Astrocyte of the spinal cord (primary cell): ENCODE data around the gene TEKT2.
A peak's percentile ranks its signal among the peaks of the same experiment; 100 is the strongest.

Source experiments
- DNase-seq: peaks from one replicate; pipeline ENCODE4 v3.0.0; 2011; ENCODE audit warnings: low read depth, low spot score
- H3K4me3 ChIP-seq: 2 replicates; pipeline ENCODE4 v1.5.1; 2011; ENCODE audit warnings: low read depth, mild to moderate bottlenecking, low read length, moderate library complexity
- CTCF ChIP-seq: IDR thresholded peaks from 2 replicates; pipeline ENCODE4 v1.5.1; 2012; ENCODE audit warnings: low read depth, mild to moderate bottlenecking, low read length, inconsistent platforms
- in situ Hi-C: cut with HindIII; loops from 2 replicates; pipeline ENCODE4 v1.10.0; 2017; ENCODE audit warnings: low sequenced_read_pairs

Gene TEKT2

DNA sequence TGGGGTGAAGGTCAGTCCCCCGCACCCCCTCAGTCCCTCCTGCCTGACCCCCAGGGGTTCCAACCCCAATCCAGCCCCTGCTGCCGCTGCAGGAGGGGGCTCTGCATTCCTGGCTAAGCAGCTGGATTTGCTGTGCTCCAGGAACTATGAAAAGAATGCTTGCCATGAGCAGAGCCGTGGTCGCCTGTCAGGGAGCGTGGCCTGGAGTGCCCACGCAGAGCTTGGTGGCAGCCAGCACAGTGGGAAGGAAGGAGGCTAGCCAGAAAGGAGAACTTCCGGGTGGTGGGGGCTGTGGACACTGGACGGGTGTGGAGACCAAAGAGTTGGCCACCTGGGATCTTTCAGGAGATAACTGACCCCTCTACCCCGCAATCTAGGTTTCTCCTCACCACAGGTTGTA lies 35.6 kb downstream of the TEKT2 start:
- DNase-seq, result no peak
- H3K4me3 ChIP-seq, result no peak overlapping the region
- no peak for TF ChIP-seq CTCF
- in situ Hi-C loops, result no loop called here

DNA sequence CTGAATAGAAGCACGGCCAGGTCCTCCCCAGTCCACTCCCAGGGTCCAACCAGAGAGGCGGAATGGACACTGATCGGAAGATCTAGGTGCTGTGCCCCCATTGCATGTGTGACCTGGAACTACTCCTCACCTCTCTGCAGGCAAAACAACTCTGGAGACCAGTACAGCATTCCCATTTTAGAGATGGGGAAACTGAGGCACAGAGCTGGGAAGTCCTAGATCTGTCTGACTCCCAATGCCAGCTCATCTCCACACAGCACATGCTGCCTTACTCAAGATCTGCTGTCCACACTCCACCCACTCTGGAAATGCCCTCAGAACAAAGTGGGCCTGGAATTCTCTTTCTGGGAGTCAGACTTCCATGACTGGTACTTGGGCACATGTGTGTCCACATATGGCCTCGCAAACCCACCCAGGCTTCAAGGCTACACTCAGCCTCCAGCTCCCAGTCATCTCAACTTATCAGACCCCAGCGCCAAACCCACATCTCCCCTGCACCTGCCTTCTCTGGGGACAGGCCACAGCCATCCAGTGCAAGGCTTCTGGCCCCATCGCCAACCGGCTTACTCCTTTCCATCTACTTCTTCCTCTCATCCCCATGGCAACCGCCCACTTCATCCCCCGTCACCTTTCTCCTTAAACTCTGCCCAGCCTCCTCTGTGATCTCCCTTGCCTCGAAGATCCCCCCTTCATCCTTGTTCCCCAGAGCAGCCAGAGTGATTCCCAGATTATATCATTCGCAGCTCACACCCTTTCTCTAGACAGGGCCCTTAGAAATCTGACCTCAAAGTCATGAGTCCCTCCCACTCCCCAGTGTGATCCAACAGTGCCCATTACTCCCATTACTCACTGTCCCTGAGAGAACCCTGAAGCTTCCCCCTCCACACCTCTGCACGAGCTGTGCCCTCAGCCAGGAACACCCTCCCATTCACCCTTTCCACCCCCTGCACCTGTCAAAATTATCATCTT lies 38.5 kb downstream of the TEKT2 start:
- DNase-seq, result no peak
- in situ Hi-C loops, result no loop called here
- H3K4me3 ChIP-seq, result no peak overlapping the region
- no peak for TF ChIP-seq CTCF

GRCh38 chr1:36123356-36123755 lies 39.5 kb downstream of the TEKT2 start:
- TF ChIP-seq CTCF, result no peak
- DNase-seq, result no peak
- in situ Hi-C loops, result no loop called here
- no peak overlapping the region for H3K4me3 ChIP-seq

DNA sequence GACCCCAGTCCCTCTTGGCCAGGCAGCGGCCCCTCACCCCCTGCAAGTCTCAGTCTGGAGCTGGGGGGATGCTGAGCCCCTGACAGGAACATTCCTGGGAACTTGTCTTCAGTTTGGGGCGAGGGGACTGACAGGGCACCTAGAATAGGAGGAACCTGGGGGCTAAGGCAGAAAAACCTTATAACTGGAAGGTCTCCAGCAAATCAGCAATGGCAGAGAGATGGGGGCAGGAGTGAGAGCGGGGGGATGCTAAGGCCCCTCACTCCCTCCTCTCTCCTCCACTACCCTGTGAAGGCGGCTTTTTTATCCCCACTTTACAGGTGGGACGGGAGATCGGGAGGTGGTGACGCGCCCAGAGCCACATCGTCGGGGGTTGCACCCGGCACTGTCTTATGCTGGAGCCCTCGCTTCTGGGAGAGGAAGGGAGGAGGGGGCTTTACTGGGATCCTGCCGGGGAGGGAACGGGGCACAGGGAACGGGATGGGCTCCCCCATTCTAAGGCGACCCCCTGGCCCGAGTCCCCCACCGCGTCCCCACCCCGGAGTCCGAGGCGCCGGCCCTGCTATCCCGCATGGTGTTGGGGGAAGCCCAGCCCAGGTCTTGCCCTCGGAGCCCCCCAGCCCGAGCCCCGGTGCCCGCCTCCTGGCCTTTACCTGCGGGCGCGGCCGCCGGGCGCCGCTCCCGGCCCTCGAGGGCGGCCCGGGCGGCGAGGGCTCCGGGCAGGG lies 40.7 kb downstream of the TEKT2 start:
- H3K4me3 ChIP-seq, result peak overlapping the region; percentile 35
- TF ChIP-seq CTCF, result no peak

DNA sequence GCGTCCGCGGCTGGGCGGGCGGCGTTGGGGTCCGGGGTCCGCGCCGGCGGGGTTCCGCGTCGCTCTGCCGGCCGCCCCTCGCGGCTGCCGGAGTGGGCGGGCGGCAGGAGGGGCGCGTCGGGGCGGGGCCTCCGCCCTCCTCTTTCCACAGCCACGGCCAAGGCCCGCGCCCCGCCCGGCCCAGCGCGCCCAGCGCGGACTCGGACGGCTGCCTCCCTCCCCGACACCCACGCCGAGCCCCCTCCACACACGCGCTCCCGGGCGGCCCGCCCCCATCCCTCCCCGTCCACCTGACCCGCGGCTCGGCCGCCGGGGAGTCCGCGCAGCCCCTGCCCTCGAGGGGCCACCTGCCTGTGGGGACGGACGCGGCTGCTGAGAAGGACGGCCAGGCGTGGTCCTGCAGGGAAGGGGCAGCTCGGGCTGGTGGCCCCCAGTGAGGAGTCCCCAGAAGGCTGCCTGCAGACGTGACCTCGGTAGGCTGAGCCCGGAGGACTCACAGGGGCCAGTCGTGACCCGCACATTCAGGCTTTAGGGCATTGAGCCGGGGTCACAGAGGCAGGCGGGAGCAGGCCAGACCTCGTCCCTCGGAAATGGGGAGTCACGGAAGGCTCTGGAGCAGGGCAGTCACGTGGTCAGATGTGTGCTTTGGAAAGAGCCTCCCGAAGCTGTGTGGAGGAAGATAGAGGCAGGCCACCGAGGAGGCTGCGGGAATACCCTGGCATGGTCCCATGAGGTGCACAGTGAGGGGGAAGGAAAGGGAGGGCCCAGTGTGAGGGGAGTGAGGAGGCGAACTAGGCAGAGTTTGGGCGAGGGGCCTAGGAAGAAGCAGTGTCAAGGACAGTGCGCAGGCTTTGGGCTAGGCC lies 41.5 kb downstream of the TEKT2 start, which contains the start of gene COL8A2:
COL8A2 (minus strand) TSS at position 94 of the 863 bp plus-strand sequence. CDS start 24,980 bp downstream, outside the sequence.
- no peak for DNase-seq
- in situ Hi-C loops, result loop anchor here (25.0 kb wide), 2 partner anchors 162 to 287 kb away; no protein-coding TSS in a partner anchor
- peak within 1 kb of the TSS; percentile 35 for H3K4me3 ChIP-seq
- no peak for TF ChIP-seq CTCF

More for the DNA sequence above, 40.7 kb downstream of the TEKT2 start:
- in situ Hi-C loops, result loop anchor here (25.0 kb wide), 2 partner anchors 163 to 288 kb away; no protein-coding TSS in a partner anchor
- no peak for DNase-seq
